Motor neuron (in vitro differentiated cells): ENCODE measurements around the gene SIX1. TPM values are rescaled to one million over a fixed set of nuclear protein-coding genes. Genes with fewer than 3 reads are reported as not detected.
A peak's percentile ranks its signal among the peaks of the same experiment; 100 is the strongest.

Source experiments
- ATAC-seq, 8 experiments: fragments of 200-7000 bp; cut with Tn5 transposase; replicated peaks in 6 of 8; 2 replicates each; pipeline ENCODE4 v1.8.0; 2021; ENCODE audit warnings: mild to moderate bottlenecking in 8 of 8, moderate library complexity in 8 of 8
- H3K27ac ChIP-seq, 2 donors: fragments of 250-450 bp; sonication (Bioruptor Pico); 2 replicates each; pipeline ENCODE4 v1.9.0; 2021; ENCODE audit warnings: antibody characterized with exemption in 2 of 2, mild to moderate bottlenecking in 2 of 2, moderate library complexity in 1 of 2
- H3K4me1 ChIP-seq, 2 donors: fragments of 250-450 bp; sonication (Bioruptor Pico); replicated peaks in 1 of 2; 2 replicates each; pipeline ENCODE4 v1.6.1; 2021; ENCODE audit warnings: antibody characterized with exemption in 2 of 2, mild to moderate bottlenecking in 2 of 2, moderate library complexity in 1 of 2
- H3K4me3 ChIP-seq, 5 donors: fragments of 250-450 bp; sonication (Bioruptor Pico); 2 replicates each; pipeline ENCODE4 v1.9.0; 2021; ENCODE audit warnings: antibody characterized with exemption in 5 of 5, mild to moderate bottlenecking in 5 of 5, moderate library complexity in 4 of 5
- whole genome bisulfite sequencing, 10 experiments: fragments of 450-650 bp; shearing (Covaris generic); methylation state at CpG; one replicate each; pipeline ENCODE4 v1.0.0; 2022; 5-methylcytosine and 5-hydroxymethylcytosine counted together
- in situ Hi-C, 9 experiments: fragments of 400-800 bp; cut with MboI; loops; one replicate each; pipeline ENCODE4 v1.15.0; 2021; ENCODE audit warnings: low sequenced_read_pairs in 9 of 9, low pct_unique_long_range_greater_than_20kb in 2 of 9; ENCODE audit not compliant: unreplicated experiment in 9 of 9
- total RNA-seq, 8 experiments: library from RNA; unstranded; fragments of 300-600 nt; gene quantifications; 2 replicates each; pipeline versions ENCODE4 v1.2.3 to v1.2.4, GENCODE V29; 2022

The SIX1 gene
- 10 to 100 TPM in 3 of 8 experiments, 1 to 10 TPM in 1, under 1 TPM in 4; 0.05 to 38.6 (median 2.6) TPM for total RNA-seq

GRCh38 chr14:60648934-60649874 is at the start of gene SIX1:
TSS of gene SIX1 (minus strand) at chr14:60649477. CDS start at chr14:60649189, 288 bp downstream.
- H3K4me3 ChIP-seq = peak within 1 kb of the TSS; percentile 18 to 41 (median 29)
- 0 to 6% (median 1%) methylated on average over 3 to 21 of the region's 79 CpGs; no CpG with 5 or more reads in 6 of the 10 experiments for WGBS, 10 experiments
- in situ Hi-C loops = loop anchor here in 7 of 9 experiments (25.0 kb wide), 4 partner anchors 338 to 613 kb away; partner anchors contain the start of genes SLC38A6 (in 1 of the 7) and TRMT5 (in 1 of the 7)
- no peak within 1 kb of the TSS for H3K27ac ChIP-seq
- ATAC-seq = peak; percentile 85 to 97 (median 94)
- H3K4me1 ChIP-seq = peaks cover 0 to 4% of the 10 kb centered on the region in 2 donors

GRCh38 chr14:60695327-60695726 is 46.0 kb upstream of the SIX1 start:
- H3K4me1 ChIP-seq = no peaks in the 10 kb centered on the region
- in situ Hi-C loops = no loop called here
- WGBS, 10 experiments = 40 to 85% (median 71%) methylated on average over 1 to 4 of the region's 4 CpGs; no CpG with 5 or more reads in 2 of the 10 experiments

GRCh38 chr14:60691383-60692113 is 42.3 kb upstream of the SIX1 start:
- in situ Hi-C loops = no loop called here
- no peak for ATAC-seq
- no peak overlapping the region for H3K27ac ChIP-seq
- H3K4me3 ChIP-seq = no peak overlapping the region
- WGBS, 10 experiments = 30 to 89% (median 67%) methylated on average over 1 to 3 of the region's 3 CpGs; no CpG with 5 or more reads in 2 of the 10 experiments
- H3K4me1 ChIP-seq = no peaks in the 10 kb centered on the region

More at GRCh38 chr14:60695327-60695726, 46.0 kb upstream of the SIX1 start:
- no peak for ATAC-seq
- Histone ChIP-seq H3K27ac (no peak overlapping the region), H3K4me3 (no peak overlapping the region)

GRCh38 chr14:60686865-60687264 is 37.6 kb upstream of the SIX1 start:
- in situ Hi-C loops = no loop called here
- Histone ChIP-seq H3K27ac (no peak overlapping the region), H3K4me3 (no peak overlapping the region), H3K4me1 (no peaks in the 10 kb centered on the region)
- ATAC-seq = peak in 1 of 8 experiments; percentile 23

GRCh38 chr14:60684203-60684602 is 34.9 kb upstream of the SIX1 start:
- in situ Hi-C loops = no loop called here
- 40 to 100% (median 85%) methylated on average over 1 of the region's 2 CpGs; no CpG with 5 or more reads in 6 of the 10 experiments for WGBS, 10 experiments
- Histone ChIP-seq H3K4me3 (no peak overlapping the region), H3K27ac (no peak overlapping the region), H3K4me1 (no peaks in the 10 kb centered on the region)
- no peak for ATAC-seq

- Histone ChIP-seq H3K4me1 (no peaks in the 10 kb centered on the region), H3K4me3 (no peak overlapping the region), H3K27ac (no peak overlapping the region)
- in situ Hi-C loops = no loop called here
- no peak for ATAC-seq
Observed at GRCh38 chr14:60681271-60681670, 32.0 kb upstream of the SIX1 start.

- in situ Hi-C loops = no loop called here
- Histone ChIP-seq H3K27ac (no peak overlapping the region), H3K4me3 (no peak overlapping the region), H3K4me1 (no peaks in the 10 kb centered on the region)
- no peak for ATAC-seq
- WGBS, 10 experiments = 50 to 100% (median 100%) methylated on average over 1 to 3 of the region's 3 CpGs
Observed at GRCh38 chr14:60680511-60680910, 31.2 kb upstream of the SIX1 start.

GRCh38 chr14:60679566-60680258 is 30.4 kb upstream of the SIX1 start:
- 55 to 100% (median 68%) methylated on average over 2 to 4 of the region's 4 CpGs for WGBS, 10 experiments
- Histone ChIP-seq H3K4me3 (no peak overlapping the region), H3K27ac (no peak overlapping the region), H3K4me1 (no peaks in the 10 kb centered on the region)
- in situ Hi-C loops = no loop called here
- no peak for ATAC-seq

- in situ Hi-C loops = no loop called here
- no peak overlapping the region for H3K4me3 ChIP-seq
- no peak for ATAC-seq
- H3K4me1 ChIP-seq = no peaks in the 10 kb centered on the region
- no peak overlapping the region for H3K27ac ChIP-seq
Observed at GRCh38 chr14:60677701-60678100, 28.4 kb upstream of the SIX1 start.

- Histone ChIP-seq H3K4me3 (no peak overlapping the region), H3K4me1 (no peaks in the 10 kb centered on the region), H3K27ac (no peak overlapping the region)
- in situ Hi-C loops = no loop called here
- WGBS, 10 experiments = 63 to 100% (median 99%) methylated on average over 1 to 3 of the region's 3 CpGs
- no peak for ATAC-seq
Observed at GRCh38 chr14:60670989-60671388, 21.7 kb upstream of the SIX1 start.

- 55 to 90% (median 84%) methylated on average over 1 to 5 of the region's 5 CpGs for WGBS, 10 experiments
- Histone ChIP-seq H3K4me3 (no peak overlapping the region), H3K4me1 (no peaks in the 10 kb centered on the region), H3K27ac (no peak overlapping the region)
- ATAC-seq = no peak
- in situ Hi-C loops = no loop called here
Observed at GRCh38 chr14:60668431-60669112, 19.3 kb upstream of the SIX1 start.

GRCh38 chr14:60665177-60665550 is 15.9 kb upstream of the SIX1 start:
- in situ Hi-C loops = no loop called here
- 51 to 100% (median 90%) methylated on average over 1 to 3 of the region's 3 CpGs for WGBS, 10 experiments
- no peak overlapping the region for H3K4me3 ChIP-seq
- no peak overlapping the region for H3K27ac ChIP-seq
- no peak for ATAC-seq
- no peaks in the 10 kb centered on the region for H3K4me1 ChIP-seq
